Fibroblast of gingiva (primary cell): ENCODE results near the gene BMERB1.
"Not testable (repeated sequence)": the region's sequence is repeated elsewhere in the genome, so short reads cannot be mapped to it uniquely, and the experiment has no call there.

Source experiments
- DNase-seq: peaks from one replicate; pipeline ENCODE4 v3.0.0-alpha.2; 2011; ENCODE audit warnings: low read depth

BMERB1 gene

DNA sequence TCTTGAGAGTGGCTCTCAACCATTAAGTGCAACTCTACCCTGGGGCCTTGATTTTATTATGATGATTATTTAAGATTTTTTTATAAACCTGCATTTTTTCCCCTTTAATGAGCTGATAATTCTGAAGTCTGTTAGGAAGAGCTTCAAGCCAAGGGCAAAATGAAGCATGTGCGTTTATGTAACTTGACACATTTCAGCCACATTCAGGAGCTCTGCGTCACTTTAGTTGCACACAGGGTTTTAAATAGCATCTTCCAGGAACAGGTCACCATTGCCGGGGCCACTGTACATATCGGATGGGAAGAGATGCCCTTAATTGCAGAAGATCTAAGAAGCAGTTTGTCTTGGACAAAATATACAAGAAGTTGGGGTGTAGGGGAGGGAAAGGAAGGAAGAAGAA lies 89.6 kb downstream of the BMERB1 start:
- DNase-seq = no peak

DNA sequence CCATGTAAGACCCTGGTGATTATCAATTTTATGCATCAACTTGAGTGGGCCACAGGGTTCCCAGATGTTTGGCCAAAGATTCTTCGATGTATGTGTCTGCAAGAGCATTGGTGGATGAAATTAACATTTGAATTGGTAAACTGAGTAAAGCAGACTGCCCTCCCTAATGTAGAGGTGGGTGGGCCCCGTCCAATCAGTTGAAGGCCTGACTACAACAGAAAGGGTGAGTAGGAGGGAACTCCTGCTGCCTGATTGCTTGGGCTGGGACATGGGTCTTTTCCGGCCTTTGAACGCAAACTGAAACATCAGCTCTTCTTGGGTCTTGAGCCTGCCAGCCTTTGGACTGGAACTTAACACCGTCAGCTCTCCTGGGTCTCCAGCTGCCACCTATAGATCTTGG lies 90.6 kb downstream of the BMERB1 start:
- no peak for DNase-seq

DNA sequence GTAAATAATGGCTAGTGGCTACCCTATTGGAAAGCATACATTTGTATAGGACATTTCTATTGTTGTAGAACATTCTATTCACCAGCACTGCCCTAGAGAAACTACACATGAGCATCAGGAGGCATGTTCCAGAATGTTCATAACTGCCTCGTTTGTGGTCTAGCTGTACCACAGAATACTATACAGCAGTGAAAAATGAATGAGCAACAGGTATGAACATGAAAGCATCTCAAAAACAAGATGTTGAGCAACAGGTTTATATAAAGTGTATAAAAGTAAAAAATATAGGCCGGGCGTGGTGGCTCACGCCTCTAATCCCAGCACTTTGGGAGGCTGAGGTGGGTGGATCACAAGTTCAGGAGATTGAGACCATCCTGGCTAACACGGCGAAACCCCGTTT lies 91.7 kb downstream of the BMERB1 start:
- no peak for DNase-seq

DNA sequence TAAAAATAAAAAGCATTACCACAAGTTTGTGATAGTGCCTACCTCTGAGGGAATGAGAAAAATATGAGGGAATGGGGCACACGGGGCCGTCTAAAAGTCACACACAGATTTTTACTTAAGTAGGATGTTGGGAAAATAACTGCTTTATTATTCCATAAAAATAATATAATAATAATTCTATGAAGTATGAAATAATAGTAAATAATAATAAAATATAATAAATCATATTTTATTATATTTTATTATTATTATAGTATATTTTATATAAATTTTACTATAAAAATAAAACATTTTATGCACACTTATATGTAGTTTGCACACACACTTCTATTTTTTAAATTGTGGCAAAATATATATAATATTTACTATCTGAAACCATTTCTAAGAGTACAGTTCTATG lies 92.3 kb downstream of the BMERB1 start:
- no peak for DNase-seq

DNA sequence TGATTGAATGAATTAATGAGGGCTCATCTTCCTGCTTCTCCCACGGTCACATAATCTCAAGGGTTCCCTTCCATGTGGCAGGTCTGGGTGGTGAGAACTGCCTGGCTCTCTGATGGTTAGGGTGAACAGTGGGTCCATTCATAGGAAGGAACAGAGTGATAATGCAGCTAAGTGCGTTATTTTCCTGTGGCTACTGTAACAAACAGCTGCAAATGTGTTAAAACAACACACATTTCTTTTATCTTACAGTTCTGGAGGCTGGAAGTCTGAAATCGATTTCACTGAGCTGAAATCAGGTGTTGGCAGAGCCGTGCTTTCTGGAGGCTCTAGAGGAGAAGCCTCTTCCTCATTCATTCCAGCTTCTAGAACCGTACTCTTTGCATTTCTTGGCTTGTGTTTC lies 95.3 kb downstream of the BMERB1 start:
- DNase-seq = no peak

DNA sequence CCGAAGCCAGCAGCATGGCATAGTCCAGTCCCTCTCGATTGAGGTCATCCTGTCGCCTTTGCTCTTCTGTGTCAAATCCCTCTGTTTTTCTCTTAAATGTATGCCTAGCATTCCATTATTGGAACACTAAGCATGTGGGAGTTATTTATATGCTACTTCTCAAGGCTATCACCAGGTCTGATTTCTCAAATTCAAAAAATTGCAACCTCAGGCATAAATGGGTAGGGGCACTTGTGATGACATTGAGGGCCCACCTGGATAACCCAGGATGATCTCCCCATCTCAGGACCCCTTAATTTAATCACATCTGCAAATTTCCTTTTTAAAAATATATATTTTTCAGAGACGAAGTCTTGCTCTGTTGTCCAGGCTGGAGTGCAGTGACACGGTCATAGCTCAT lies 95.7 kb downstream of the BMERB1 start:
- no peak for DNase-seq

DNA sequence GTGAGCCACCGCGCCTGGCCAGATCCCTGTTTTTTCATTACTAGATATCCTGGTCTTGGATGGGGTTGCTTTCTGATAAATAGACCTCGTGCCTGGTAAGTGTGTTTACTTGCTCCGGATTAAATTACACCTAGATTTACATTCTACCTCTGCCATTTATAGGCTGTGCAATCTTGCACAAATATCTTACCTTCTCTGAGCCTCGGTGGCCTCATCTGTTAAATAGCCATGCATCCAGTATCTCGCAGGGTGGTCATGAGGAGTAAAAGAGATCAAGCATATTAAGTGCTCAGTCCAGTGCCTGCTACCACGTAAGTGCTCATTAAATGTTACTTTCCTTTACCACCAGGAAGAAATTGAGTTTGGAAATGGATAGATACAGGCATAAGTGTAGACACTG lies 98.4 kb downstream of the BMERB1 start:
- no peak for DNase-seq

DNA sequence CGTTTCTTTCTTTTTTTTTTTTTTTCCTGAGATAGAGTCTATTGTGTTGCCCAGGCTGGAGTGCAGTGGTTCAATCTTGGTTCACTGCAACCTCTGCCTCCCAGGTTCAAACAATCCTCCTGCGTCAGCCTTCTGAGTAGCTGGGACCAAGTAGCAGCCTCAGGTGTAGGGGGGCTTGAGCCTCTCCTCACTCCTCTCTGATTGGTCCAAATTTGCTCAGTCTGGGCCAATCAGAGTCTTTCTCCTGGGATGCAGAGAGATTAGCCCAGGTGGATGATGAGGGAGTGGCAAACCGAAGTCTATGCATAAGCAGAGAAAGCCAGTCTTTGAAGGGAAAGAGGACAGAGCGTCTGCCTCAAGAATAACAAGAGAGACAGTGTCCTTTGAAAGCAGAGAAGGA lies 99.0 kb downstream of the BMERB1 start:
- no peak for DNase-seq

DNA sequence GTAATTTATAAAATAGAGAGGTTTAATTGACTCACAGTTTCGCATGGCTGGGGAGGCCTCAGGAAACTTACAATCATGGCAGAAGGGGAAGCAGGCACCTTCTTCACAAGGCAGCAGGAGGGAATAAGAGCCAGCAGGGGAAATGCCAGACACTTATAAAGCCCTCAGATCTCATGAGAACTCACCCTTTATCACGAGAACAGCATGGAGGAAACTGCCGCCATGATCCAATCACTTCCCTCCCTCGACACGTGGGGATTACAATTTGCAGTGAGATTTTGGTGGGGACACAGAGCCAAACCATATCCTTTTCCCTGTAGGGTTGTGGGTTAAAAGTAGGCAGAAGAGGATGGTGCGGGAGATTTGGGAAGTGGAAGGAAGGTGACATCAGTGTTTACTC lies 101.4 kb downstream of the BMERB1 start:
- DNase-seq = no peak

DNA sequence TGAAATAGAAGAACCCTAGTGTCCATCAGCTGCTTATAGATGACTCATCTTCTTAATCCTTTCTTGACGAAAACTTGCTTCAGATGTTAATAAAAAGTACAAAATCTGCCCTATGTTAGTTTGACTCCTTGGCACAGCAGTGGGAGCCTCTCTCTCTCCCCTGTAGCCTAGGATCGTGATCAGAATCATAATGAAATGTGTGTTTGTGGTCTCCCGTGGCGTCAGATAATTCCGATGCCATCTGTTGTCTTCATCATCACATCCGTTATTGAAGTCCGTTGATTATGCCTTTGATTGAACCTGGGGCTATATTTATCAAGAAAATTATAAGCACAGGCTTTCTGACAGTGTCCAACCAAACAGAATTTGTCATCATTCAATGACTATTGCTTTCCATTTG lies 102.5 kb downstream of the BMERB1 start:
- no peak for DNase-seq

DNA sequence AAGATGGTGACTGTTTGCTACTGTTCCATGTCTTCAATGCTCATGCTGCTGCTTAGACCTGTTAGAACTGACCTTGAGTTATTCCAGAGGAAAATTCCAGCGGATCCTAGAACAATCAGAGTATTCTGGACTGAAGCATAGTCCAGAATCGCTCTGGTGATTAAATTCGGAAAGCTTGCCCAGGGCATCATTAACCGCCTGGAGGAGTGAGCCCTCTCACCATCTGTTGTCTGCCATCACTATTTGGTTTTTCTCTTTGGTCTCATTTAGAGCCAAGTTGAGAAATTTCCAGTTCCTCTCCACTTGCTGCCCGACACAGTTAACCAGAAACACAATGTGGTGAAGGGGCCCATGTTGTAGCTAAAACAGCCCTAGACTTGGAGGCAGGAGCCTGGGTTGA lies 104.1 kb downstream of the BMERB1 start:
- DNase-seq = no peak

DNA sequence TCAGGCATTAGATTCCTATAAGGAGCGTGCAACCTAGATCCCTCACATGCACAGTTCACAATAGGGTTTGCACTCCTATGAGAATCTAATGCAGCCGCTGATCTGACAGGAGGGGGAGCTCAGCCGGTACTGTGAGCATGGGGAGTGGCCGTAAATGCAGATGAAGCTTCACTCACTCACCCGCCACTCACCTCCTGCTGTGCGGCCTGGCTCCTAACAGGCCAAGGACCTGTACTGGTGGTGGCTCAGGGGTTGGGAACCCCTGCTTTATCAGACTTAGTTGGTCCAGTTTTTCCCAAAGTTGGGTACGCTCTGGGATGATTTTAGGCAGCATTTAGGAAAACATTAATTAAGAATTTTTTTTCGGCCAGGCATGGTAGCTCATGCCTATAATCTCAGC lies 104.8 kb downstream of the BMERB1 start:
- no peak for DNase-seq

DNA sequence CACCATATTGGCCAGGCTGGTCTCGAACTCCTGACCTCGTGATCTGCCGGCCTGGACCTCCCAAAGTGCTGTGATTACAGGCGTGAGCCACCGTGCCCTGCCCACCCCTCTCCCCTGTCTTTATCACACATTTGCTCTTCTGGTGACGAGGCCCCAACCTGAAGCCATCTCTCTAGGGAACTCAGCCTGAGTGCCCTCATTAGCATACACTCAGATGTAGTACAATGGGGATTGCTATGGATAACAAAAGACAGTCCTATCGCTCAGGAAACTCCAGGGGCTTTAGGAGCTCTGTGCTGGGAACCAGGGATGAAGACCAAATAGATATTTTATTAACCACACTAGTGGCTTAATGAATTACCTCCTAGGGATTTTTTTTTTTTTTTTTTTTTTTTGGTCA lies 107.9 kb downstream of the BMERB1 start:
- DNase-seq = no peak

DNA sequence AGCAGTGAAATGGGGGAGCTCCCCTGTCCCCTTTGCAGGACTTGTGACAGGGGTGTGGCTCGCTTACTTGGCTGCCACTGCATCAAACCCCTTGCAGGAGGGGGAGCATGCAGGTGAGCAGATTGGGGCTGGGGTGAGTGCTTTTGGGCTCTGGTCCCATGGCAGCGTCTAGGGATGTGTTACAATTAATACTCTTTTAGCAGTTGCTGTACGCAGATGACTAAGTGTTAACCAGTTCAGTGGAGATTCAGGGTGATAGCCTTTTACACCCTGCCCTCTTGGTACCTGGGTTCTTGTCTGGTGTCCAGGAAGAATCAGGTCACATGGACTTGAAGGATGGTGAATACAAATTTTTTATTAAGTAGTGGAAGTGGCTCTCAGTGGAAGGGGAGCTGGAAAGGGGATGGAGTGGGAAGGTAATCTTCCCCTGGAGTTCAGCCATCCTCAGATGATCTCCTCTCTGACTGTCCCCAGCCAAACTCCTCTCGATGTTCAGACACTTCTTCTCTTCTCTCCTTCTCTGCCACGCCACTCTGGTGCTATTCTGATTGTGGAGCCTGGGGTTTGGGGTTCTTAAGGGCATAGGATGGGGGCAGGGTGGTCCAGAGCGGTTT lies 108.5 kb downstream of the BMERB1 start:
- no peak for DNase-seq

DNA sequence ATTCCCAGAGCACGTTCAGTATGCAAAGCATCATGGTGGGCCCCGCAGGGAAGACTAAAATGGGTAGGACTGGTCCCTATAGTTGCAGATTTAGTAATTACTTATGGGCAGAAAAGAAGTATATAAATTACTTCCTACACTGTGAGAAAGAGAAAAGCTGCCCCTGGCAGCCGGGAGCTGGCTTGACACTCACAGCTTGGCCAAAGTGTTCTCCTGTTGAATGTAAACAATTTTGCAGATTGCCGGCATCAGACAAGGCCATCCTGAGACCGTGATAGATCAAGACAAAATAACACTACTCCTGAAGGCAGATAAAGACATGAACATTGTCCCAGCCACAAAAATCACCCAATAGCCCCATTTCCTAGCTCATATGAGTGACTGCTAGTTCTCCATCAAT lies 110.0 kb downstream of the BMERB1 start:
- no peak for DNase-seq

DNA sequence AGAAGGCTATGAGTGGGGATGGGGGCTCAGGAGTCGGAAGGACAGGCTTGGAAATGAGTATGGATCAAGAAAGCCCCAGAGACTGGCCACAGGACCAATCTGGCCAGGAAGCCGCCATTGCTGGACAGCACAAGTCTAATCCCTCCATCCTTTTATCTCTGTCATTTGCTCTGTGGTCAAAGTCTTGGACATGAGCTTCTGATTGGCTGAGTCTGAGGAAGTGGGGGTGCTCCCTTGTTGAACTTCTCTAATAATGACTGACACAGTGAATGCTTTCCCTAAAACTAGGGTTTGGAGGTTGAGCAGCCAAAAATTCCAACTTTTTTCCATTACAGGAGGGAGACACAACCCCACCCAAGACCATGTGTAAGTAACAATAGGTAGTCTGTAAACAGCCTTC lies 111.2 kb downstream of the BMERB1 start:
- no peak for DNase-seq

DNA sequence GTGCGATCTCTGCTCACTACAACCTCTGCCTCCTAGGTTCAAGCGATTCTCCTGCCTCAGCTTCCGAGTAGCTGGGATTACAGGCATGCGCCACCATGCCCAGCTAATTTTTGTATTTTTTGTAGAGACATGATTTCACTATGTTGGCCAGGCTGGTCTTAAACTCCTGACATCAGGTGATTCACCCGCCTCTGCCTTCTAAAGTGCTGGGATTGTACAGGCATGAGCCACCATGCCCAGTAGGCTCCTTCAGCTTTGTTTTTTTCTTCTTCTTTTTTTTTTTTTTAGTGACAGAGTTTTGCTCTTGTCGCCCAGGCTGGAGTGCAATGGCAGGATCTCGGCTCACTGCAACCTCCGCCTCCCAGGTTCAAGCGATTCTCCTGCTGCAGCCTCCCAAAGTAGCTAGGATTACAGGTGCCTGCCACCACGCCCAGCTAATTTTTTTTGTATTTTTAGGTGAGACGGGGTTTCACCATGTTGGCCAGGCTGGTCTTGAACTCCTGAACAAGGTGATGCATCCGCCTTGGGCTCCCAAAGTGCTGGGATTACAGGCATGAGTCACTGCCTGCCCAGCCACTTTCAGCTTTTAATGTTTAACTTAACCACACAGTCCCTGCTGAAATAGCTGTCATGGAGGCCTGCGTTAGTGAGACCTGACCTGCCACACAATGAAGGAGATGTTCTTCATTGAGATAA lies 112.8 kb downstream of the BMERB1 start:
- DNase-seq = not testable (repeated sequence)

DNA sequence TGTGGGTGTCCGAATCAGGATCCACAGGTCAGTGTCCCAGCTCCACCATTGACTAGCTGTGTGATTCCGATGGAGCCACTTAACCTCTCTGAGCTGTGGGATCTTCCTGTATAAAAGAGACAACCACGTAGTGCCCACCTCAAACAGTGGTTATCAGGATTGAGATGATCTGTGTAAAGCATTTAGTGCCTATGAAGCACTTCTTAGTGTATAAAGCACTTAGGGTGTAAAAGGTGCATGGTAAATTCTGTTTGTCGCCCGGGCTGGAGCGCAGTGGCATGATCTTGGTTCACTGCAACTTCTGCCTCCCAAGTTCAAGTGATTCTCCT lies 113.3 kb downstream of the BMERB1 start:
- no peak for DNase-seq

DNA sequence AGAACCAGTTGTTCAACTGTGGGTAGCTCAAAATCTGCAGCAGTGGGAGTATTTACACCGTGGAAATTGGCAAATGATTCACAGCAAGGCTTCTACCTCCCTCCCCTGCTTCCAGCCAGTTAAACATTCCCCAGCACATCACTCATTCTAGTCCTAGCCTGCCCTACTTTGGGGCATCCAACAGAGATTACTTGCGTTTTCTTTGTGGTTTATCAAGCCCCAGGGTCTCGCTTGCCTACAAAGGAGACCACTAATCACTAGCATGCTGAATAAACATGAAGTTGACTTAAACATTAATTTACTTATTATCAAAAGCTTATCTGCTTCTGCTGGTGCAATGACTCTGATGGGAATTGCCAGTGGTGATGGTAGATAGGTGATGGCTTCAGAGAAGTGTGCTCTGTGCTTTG lies 114.1 kb downstream of the BMERB1 start:
- no peak for DNase-seq

DNA sequence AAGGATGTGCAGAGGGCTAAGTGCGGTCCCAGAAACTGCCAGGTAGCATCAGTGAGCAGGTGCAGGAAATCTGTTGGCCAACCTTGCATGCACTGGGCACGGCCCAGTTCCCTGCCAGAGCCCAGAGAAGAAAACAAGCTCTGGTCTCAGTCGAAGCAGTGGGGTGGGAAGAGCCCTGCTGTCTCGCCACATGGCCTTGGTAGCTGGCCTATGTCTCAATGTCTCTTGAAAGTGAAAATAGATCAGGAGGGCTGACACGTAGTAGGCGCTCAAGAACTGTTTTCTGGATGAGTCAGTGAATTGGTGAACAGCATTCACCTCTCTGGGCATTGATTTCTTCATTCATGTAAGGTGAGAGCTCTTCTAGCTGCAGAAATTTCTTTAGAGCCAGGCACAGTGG lies 118.1 kb downstream of the BMERB1 start:
- DNase-seq = no peak

DNA sequence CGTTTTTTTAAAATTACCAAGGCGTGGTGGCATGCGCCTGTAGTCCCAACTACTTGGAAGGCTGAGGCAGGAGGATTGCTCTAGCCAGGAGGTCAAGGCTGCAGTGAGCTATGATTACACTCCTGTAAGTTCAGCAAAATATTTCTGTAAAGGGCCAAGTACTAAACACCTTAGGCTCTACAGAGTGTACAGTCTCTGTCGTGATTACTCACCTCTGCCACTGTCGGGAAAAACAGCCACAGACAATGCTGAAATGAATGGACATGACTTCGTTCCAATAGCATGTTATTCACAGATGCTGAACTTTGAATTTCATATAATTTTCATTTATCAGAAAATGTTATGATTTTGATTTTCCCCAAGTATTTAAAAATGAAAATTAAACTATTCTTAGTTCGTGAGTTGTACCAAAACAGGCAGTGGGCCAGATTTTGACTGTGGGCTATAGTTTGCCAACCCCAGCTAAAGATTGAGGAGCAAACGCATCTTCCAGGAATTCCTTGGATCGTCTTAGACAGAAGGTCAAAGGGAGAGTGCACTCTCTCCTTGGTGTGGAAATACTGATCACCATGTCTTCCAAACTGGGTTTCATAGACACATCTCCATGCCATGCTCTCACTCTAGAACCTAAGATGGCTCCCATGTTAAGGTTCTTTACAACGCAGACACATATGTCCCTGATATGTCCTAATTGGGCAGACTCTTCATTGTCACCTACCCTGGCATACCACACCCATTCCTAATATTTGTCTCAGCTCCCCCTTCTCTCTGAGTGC lies 119.1 kb downstream of the BMERB1 start:
- peak; percentile 39 for DNase-seq

DNA sequence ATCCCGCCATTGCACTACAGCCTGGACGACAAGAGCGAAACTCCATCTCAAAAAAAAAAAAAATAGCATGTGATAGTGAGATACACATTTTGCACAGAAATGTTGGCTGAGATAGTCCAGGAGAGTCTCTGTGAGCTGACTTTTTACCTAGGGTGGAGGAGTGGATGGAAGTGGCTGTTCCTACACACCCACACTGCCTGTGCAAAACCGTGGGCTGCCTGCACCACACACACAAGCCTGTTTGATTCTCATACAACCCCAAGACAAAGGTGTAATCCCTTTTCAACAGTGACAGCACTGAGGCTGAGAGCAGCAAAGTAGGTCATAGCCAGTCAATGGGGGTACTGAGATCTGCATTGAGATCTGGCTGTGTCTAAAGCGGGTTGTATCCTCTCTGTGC lies 121.7 kb downstream of the BMERB1 start:
- no peak for DNase-seq

DNA sequence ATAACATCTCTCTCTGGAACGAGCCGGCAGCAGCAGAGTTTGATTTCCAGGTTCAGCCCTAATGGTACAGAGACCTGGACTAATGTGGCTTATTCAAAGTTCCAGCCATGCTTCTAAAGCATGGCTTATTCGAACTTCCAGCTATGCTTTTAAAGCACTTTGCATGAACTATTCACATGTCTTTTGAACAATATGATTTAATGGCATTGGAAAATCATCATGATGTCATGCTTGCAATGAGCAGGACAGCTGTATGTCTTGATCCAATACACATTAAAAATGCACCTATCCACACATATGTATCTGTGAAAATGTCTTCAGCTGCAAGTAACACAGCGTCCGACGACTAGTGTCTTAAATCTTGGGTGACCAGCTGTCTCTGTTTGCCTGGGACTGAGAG lies 122.9 kb downstream of the BMERB1 start:
- DNase-seq = no peak

DNA sequence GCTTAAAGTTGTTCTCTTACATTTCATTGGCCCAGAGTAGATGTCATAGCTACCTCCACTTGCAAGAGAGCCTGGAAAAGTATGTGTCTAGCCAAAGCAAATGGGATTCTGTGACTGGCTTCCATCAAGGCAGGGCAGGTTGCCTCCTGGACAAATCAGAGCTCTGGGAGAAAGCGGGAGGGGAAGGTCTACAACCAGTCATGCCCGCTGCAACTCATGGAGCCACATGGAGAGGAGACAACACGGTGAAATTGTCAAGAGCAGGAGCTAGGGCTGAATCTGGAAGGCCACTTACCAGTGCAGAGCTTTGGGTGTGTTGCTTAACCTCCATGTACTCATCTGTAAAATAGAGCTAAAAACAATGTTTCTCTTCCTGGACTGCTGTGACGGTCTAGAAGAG lies 124.8 kb downstream of the BMERB1 start:
- no peak for DNase-seq
